HG02588 (cell line): Measurements from ENCODE around the gene BMS1.
"Not testable (repeated sequence)": the region's sequence is repeated elsewhere in the genome, so short reads cannot be mapped to it uniquely, and the experiment has no call there.

Experiments
- ATAC-seq: cut with Tn5 transposase; IDR thresholded peaks from one replicate; pipeline ENCODE4 v1.9.1; 2021; ENCODE audit warnings: mild to moderate bottlenecking, moderate library complexity; ENCODE audit not compliant: unreplicated experiment

Gene BMS1

DNA sequence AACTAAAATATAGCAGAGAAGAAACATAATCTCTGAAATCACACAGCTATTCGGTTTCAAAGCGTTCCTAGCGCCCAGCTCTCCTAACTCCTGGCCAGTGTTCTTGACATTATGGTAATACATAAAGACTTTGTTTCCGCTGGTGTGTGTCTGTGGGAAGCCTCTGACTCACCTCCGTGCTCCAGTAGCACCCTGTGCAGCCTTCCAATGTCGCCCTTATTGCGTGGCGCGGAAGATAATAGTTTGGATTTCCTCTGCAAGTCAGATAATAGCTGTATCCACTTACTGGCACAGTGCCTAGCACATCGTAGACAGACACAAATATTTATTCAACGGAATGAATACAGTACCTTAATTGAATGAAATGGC is 570 bp downstream of the BMS1 start:
- no peak for ATAC-seq

DNA sequence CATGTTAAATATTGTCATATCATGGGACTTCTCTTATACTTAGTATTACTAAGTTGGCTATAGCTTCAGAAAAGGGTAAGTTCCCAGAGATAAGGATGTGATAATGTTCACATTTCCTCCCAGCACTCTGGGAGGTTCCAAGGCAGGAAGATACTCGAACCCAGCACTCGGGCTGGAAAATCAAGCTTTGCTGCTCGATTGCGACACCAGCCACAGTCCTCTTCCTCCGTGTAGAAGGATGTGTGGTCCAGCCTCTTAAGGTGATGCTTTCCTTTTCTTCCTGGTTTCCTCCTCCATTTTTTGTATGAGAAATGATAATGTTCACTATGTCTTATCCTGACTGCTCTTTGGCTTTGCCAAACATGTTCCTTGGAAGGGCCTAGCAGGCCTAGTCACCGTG is 3.2 kb downstream of the BMS1 start:
- no peak for ATAC-seq

DNA sequence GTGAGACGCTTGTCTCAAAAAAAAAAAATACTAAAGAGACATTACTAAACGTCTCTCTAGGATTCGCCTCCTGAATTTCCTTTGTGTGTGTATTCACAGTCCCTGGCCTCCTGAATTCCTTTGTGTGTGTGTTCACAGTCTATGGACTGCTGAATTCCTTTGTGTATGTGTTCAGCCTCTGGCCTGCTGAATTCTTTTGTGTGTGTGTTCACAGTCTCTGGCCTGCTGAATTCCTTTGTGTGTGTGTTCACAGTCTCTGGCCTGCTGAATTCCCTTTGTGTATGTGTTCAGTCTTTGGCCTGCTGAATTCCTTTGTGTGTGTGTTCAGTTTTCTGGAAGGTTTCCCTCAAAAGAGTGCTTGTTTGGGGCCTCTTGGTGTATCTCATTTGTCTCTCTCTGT is 8.2 kb downstream of the BMS1 start:
- ATAC-seq, result no peak

DNA sequence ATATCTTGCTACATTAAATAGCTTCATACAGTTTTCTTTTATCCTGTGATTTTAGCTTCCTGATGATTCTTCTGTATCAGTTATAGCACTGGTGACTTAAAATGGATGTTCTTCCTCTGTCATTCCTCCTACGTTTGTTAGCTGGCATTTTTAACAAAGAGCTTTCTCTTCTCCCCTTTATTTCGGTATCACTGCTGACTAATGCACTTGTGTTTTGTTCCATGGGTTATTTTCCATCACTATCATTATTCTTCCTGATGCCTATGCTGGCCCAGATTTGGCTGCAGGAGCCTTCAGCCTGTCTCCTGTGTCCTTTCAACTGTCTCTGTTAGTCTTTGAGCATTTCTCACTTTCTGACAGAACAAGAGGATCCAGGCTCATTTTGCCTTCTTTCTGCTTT is 13.1 kb downstream of the BMS1 start:
- ATAC-seq, result no peak

DNA sequence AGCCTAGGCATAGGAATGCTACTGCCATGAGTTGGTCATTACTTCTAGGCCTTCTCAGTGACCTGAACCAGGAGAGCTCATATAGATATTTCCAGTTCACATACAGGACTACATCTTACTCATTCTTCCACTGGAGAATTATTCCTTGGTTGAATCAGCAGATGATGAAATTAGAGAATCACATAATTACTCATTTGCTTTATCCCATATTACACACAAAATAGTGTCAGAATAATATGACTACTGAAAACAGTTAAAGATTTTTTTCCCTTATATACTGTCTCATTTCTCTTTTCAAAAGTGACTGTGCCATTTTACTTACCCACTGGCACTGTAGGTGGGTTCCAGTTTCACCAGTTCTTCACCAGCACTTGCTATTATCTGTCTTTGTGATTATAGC is 18.5 kb downstream of the BMS1 start:
- ATAC-seq, result no peak

DNA sequence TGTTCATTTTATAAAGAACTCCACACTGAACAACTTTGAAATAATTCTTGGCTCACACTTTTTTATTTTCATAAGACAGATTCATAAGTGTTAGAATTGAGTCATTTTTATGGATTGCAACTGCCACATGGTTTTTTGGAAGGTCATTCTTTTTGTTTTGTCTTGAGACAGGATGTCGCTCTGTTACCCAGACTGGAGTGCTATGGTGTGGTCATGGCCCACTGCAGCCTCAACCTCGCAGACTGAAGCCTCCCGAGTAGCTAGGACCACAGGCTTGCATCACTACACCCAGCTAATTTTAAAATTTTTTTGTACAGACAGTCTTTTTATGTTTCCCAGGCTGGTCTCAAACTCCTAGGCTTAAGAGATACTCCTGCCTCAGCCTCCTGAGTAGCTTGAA is 20.3 kb downstream of the BMS1 start:
- ATAC-seq, result no peak

DNA sequence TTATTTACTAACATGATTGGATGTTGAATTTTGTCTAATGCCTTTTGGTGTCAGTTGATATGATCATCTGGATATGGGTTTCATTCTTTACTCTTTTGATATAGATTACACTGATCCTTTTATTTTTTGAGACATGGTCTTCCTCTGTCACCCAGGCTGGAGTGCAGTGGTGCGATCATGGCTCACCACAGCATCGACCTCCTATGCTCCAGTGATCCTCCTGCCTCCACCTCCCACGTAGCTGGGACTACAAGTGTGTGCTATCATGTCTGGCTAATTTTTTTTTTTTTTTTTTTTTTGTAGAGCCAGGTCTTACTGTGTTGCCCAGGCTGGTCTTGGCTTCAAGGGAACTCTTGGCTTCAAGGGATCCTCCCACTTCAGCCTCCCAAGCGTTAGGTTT is 27.1 kb downstream of the BMS1 start:
- no peak for ATAC-seq

DNA sequence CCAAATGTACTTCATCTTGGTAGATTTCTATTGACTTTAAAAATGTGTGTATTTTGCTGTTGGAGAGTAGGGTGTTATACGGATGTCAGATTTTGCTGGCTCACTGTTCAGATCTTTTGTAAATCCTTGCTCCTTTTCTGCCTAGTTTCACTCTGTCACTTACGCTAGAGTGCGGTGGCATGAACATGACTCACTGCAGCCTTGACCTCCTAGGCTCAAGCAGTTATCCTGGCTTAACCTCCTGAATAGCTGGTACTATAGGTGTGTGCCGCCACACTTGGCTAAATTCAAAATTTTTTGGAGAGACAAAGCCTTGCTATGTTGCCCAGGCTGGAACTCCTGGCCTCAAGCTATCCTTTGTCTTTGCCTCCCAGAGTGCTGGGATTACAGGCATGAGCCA is 29.4 kb downstream of the BMS1 start:
- ATAC-seq, result no peak

DNA sequence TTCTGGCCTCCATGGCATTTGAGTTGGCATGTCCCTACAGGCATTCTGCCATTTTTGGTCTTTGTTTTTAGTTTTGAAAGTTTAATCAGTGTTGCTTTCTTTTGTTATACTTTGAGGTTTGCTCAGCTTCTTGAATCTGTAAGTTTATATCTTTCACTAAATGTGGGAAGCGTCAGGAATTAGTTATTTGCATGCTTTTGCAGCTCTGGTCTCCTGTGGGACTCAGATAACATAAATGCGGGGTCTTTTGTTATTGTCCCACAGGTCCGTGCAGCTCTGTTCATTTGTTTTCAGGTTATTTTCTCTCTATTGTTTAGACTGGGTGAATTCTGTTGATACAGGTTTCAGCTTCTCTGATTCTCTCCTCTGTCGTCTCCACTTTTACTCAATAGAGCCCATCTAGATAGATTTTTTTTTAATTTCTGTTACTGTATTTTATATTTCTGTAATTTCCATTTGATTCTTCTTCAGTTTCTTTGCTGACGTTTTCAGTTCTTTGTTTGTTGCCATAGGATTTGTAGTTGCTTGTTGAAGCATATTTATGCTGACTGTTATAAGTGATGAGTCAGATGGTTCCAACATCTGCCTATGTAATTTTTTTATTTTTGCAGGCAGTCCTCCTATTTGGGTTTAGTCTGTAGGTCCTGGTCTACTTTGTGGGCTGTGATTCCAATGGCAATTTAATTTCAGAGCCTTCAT is 31.5 kb downstream of the BMS1 start:
- not testable (repeated sequence) for ATAC-seq

DNA sequence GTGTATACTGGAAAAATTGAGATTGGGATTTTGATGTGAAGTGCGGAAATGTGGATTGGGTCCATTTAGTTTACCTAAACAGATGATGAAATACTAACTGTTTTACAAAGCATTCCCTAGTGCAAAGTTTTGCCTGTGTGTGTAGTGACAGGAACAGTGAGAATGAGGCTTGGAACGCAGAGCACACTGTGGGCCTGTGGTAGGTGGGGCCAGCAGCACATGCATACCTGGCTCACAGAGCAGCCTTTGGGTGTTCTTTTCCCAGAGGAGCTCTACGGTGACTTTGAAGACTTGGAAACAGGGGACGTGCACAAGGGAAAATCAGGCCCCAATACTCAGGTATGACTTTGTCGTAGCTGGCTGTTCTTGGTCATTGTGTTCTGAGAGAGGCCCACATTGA is 33.7 kb downstream of the BMS1 start:
- ATAC-seq, result not testable (repeated sequence)

DNA sequence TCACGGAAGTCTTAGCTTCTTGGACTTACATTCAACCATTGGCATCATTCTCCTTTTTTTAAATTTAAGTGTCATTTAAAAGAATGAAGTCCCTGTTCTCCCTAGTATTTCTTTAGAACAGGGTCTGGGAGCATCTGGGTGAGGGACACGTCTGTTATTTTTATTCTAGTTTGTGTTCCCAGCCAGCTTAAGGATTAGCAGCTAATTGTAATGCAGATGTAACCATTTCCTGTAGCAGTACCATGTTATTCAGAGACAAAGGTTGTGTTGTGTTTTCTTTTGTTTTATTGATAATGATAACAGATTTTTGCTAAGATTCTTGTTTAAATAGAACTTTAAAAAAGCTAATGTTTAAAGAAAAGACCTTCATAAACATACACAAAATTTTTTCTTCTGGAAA is 34.3 kb downstream of the BMS1 start:
- ATAC-seq, result no peak

DNA sequence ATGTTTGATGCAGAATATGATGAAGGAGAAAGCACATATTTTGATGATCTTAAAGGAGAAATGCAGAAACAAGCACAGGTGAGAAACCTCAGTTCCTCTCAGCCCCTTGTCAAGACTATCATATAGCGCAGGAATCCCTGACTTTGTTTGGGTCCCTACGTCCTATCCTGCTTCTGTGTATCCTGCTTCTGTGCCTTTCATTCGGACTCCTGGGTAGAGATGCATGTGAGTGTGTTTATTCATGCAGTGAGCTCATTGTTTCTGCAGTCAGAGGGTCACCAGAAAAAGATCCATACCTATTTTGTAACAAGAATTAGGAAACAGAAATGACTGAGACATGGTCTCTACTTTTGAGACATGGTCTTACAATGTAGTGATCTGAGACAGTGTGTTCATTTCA is 34.8 kb downstream of the BMS1 start:
- ATAC-seq, result not testable (repeated sequence)

DNA sequence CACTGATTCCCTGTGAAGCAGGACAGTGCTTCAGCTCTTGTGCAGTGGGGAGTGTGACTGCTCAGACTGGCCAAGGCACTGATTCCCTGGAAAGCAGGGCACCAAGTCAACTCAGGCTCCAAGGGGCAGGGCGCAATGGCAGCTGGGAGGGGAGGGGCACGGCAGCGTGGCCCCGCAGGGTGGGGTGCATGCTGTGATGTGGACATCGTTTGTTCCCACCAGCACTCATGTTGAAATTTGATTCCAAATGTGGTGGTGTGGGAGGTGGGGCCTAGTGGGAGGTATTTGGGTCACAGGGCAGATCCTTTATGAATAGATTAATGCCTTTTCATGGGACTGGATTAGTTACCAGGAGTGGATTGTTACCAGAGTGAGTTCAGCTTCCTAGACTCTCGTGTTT is 44.2 kb downstream of the BMS1 start:
- ATAC-seq, result not testable (repeated sequence)

DNA sequence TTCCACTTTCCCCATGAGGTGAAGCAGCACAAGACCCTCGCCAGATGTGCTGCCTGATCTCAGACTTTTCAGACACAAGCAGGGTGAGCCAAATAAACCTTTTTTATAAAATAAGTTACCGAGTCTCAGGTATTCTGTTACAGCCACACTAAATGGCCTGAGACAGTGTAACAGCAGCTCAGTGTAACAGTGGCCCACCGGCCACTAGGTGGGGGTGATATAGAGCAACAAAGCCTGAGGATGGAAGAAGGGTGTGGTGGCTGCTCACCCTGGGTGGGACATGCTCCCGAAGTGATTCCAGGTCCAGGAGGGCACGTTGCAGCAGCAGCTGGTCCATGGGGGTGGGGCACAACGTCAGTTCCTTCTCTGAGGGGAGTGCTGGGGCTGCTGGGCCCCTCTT is 44.6 kb downstream of the BMS1 start:
- ATAC-seq, result no peak

DNA sequence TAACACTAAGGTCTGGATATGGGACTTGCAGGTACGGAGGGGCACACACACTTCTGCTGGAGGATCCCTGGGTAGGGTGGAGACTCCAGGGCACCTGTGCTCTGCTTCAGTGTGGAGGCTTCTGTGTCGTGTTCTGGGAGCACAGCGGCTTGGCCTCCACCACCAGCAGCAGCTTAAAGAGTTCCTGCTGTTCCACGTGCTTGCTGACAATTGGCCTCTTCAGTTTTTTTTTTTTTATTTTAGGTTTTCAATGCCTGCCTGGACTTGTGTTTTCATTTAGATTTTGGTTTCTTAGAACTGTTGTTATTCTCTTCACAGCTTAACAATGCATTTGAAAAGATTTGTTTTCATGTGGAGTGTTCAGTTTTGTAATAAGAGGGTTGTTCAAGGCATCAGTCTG is 45.8 kb downstream of the BMS1 start:
- not testable (repeated sequence) for ATAC-seq

DNA sequence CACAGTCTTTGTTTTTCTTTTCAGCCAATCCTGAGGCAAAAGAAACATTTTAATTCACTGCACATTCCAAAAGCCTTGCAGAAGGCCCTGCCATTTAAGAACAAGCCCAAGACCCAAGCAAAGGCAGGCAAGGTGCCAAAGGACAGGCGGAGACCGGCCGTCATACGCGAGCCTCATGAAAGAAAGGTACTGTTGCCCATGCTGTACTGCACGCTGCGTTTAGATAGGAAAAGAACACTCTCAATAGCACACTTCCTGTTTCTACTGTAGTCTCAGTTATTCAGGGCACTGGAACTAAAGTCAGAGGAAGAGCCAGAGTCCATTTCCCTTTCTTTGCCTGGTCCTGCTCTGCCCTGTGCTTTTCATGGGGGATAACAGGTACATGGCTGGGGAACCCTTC is 47.6 kb downstream of the BMS1 start:
- ATAC-seq, result no peak

DNA sequence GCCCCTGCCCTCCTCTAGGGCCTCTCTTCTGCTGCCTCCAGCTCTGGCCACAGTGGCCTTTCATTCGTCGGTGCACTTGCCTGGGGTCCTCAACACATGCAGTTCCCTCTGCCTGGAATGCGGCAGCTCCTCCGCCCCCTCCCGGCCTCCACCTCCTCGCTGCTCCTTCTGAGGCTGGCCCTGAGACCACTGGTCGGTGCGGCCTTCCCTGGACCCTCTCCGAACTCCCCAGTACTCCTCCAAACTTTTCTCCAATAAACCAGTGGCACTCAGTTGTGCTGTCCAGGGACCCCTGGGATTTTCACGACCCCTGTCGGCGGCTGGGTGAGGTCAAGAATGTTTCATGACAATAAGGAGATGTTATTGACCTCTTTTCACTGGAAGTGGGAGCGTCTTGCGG is 53.5 kb downstream of the BMS1 start:
- ATAC-seq, result no peak

DNA sequence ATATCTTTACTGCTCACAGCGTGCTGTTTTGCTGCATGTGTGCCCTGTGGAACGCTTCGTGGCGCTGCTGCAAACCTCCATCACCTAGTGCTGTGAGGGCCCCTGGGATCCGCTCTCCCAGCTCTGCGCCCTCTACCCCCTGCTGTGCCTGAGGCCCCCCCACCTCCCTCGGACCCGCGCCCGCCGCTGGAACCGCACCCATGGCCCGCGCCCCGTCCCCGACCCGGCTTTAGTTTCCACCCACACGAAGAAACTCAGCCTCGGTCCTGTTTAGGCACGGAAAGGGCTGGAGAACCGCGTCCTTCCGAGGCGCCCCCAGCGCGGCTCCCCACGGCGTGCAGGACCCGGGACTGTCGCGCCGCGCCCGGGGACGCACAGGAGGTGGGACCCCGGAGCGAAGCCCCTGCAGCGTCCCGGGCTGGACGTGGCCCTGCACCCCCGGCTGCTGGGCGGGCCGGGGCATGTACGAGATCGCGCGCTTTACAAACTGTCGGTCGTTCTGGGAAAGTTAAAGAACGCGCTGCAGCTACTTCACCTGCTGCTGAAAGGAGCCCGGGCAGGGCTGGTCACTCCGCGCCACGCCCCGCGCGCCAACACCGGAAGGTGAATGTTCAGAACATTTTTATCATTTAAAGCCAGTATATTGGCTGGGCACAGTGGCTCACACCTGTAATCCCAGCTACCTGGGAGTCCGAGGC is 54.3 kb downstream of the BMS1 start:
- no peak for ATAC-seq

DNA sequence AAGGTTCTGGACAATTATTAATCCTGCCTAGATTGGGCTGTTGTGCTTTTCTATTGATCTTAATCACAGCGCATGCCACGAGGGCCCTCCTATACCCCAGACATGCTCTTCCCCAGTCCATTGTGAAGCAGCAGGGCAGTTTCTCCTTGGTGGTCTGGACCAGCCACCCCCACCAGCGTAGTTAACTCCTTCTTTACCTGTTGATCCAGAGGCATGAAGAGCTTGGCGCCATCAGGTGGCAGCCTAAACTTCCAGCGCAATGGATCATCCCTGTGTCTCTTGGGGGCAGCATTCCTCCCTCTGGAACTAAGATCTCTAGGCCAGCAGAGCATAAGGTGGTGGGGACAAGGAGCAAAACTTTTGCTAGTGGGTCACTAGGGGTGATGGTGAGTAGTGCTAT is 62.2 kb downstream of the BMS1 start:
- not testable (repeated sequence) for ATAC-seq

DNA sequence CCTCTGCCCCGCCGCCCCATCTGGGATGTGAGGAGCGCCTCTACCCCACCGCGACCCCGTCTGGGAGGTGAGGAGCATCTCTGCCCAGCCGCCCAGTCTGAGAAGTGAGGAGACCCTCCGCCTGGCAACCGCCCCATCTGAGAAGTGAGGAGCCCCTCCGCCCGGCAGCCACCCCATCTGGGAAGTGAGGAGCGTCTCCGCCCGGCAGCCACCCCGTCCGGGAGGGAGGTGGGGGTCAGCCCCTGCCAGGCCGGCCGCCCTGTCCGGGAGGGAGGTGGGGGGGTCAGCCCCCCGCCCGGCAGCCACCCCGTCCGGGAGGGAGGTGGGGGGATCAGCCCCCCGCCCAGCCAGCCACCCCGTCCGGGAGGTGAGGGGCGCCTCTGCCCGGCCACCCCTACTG is 64.7 kb downstream of the BMS1 start:
- ATAC-seq, result not testable (repeated sequence)

DNA sequence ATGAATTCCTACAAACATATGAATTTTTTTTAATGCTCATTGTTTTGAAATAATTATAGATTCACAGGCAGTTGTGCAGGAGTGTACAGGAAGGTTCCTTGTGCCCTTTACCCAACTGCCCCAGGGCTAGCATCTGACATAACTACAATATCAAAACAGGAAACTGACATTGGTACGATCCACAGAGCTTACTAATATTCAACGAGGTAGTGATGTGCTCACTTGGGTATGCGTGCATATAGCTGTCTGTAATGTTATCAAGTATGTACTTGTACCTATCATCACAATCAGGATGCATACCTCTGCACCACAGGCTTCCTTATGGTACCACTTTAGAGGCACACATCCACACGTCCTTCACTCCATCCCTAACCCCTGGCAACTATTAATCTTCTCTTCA is 68.3 kb downstream of the BMS1 start:
- no peak for ATAC-seq

DNA sequence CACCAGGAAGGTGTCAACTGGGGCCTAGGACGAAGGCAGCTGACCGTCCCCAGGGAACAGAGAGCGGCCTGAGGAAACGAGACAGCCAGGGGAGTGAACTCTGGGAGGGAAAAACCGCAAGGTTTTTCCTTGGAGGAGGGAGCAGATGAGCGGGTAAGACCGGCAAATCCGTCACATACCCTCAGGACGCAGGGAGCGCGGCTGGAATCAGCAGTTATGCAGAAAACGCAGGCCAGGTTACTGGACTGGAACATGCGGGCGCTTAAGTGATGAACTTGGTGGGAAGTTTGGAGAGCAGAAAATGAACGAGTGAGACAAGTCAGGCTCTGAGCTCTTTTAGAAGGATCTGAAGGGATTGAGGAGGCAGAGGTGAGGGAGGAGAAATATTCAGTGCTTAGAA is 76.7 kb downstream of the BMS1 start:
- ATAC-seq, result no peak

DNA sequence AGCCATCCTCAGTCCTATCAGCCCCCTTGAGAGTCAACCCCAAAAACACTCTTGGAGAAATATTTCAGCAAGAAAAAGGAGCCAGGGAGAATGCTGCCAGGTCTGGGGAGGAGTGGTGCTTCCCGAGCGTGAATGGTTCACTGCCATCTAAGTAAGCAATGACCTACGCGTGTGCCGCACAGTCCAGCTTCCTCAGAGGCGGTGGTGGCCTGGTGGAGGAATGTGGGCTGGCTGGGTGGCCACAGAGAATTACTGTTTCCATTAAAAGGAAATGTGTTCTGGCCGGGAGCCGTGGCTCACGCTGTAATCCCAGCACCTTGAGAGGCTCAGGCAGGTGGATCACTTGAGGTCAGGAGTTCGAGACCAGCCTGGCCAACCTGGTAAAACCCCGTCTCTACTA is 77.4 kb downstream of the BMS1 start:
- ATAC-seq, result not testable (repeated sequence)
